NCI-H226 (cell line): ENCODE measurements around the gene TRPC4AP.
"Not testable (repeated sequence)": the region's sequence is repeated elsewhere in the genome, so short reads cannot be mapped to it uniquely, and the experiment has no call there.

Experiments used
- DNase-seq: peaks from one replicate; pipeline ENCODE4 v3.0.0-alpha.2; 2015

TRPC4AP gene

GRCh38 chr20:35092524-35093266 lies at the start of gene TRPC4AP:
Gene TRPC4AP (minus strand): TSS chr20:35092807. CDS start chr20:35092781, 26 bp downstream.
- peak; percentile 84 for DNase-seq

- DNase-seq, result no peak
Observed at GRCh38 chr20:35135867-35136586, 43.4 kb upstream of the TRPC4AP start.

GRCh38 chr20:35134880-35135279 lies 42.3 kb upstream of the TRPC4AP start:
- DNase-seq, result no peak

DNA sequence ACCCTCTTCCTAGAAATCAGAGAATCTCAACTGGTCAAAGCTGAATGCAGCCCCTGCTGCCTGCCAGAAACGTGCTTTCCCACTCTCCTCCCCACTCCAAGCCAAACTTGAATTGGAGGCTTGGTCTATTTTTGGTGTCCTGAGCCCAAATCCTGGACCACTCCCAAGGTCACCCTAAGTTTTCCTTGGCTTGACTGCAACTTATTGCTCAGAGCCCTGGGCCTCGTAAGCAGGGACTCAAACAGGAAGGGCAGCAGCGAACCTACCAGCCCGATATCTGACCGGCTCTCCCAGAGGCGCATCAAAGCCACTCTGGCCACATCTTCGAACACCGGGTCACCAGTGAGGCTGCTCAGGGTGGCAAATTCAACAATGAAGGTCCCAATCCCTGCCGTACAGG lies 41.9 kb upstream of the TRPC4AP start:
- no peak for DNase-seq

- DNase-seq, result no peak
Observed at GRCh38 chr20:35133735-35134134, 41.1 kb upstream of the TRPC4AP start.

DNA sequence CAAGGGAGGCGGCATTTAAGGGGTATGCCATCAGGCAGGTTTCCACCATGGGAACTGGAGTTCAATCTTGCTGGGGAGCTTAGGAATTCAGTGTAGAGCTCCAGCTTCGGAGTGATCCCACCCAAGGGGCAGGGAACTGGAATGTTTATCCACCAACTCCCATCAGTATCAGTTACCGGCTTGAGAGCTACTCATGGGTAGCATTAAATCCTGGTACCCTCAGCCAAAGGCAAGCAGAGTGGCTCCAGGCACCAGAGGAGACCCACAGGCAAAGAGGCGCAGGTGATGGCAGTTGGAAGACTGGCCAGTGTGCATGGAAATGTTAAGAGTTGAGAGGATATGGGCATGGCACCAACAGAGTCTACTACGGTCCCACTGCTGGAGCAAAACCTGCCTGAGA lies 40.4 kb upstream of the TRPC4AP start:
- no peak for DNase-seq

GRCh38 chr20:35131934-35132333 lies 39.3 kb upstream of the TRPC4AP start:
- no peak for DNase-seq

DNA sequence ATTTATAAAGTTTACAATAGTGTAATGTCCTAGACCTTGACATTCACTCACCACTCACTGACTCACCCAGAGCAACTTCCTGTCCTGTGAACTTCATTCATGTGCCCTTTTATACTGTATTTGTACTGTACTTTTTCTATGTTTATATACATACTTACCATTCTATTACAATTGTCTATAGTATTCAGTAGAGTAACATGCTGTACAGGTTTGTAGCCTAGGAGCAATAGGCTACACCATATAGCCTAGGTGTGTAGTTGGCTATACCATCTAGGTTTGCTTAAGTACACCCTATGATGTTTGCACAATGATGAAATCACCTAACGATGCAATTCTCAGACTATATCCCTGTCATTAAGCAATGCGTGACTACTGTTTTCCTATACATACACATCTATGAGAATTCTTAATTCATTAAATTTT lies 37.1 kb upstream of the TRPC4AP start:
- DNase-seq, result peak; percentile 11

GRCh38 chr20:35125753-35126152 lies 33.1 kb upstream of the TRPC4AP start:
- no peak for DNase-seq

DNA sequence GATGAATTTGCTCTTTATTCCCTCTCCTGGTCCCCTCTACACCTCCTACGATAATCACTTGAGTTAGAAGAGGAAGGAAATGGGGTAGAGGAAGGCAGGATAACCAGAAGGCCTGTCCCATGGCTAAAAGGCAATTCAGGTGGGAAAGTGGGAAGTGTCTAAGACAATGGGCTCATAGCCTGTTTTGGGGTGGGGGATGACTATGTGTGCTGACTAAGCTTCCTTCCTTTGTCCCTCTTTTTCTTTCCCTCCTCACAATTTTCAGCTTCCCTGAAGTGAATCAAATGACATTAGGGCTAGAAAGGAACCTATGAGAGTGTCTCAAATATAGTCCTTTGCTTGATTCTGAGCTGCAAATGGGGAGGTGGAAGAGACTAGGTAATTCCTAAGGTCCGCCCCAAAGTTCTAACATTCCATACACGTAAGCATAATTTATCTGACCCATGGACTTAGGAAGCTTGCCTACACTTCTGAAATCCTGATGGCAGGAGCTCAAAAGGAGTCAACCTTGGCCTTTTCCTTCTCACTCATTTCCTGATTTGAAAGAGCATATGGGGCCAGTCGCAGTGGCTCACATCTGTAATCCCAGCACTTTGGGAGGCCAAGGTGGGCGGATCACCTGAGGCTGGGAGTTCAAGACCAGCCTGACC lies 30.3 kb upstream of the TRPC4AP start:
- DNase-seq, result no peak

DNA sequence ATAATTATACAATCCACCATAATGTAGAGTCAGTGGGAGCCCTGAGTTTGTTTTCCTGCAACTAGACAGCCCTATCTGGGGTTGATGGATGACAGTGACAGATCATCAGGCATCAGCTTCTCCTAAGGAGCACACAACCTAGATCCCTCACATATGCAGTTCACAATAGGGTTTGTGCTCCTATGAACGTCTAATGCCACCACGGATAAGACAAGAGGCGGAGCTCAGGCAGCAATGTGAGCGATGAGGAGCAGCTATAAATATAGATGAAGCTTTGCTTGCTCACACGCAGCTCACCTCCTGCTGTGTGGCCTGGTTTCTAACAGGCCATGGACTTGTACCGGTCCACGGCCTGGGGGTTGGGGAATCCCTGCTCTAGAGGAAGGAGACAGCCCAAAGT lies 28.6 kb upstream of the TRPC4AP start:
- no peak for DNase-seq

GRCh38 chr20:35120012-35120701 lies 27.6 kb upstream of the TRPC4AP start:
- peak; percentile 90 for DNase-seq

DNA sequence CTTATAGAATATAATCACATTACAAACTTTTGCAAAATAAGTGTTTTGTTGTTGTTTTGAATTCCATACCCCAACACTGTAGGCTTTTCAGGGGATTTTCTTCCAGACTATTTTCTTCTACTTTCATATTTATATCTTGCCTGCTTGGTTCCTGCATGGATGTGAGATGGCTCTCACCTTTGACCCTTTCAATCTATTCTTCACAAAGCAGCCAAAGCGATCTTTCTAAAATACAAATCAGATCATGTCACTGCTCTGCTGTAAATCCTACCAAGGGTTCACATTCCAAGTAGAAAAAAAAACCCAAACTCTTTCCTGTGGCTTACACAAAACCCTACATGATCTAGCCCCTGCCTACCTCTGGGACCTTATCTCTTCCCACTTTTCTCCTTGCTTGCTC lies 25.0 kb upstream of the TRPC4AP start:
- DNase-seq, result no peak

DNA sequence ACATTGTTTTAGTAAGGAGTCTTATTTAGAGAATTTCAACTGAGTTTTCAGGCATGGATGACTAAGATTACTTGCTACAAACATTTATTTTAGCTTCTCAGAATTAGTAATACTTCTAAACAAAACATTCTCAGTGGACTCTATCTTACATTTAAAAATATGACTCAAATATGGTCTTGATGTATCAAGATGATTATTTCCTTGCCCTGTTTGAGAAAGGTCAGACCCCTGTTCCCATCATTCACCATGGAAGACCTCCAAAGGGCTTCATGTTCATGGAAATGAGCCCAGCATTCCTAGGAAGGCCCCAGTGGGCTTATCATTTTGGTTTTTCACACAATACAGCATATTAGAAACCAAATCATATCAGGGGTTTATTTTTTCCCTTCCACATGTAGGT lies 24.6 kb upstream of the TRPC4AP start:
- no peak for DNase-seq

DNA sequence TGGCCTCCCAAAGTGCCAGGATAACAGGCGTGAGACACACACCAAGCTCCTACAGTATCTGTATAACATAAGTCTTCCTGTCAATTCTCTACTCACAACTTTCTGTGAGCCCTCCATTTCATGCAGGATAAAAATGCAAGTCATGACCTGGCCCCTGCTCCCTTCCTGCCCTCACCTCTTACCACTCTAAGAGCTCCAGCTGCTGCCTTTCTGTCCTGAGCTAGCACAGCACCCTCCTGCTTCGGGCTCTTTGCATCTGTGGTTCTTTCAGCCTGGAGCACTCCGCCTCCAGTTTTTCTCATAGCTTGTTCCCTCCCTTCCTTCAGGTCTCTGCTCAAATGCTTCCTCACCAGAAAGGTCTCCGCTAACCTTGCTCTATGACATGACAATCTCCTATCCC lies 23.7 kb upstream of the TRPC4AP start:
- DNase-seq, result no peak

GRCh38 chr20:35115606-35116005 lies 23.0 kb upstream of the TRPC4AP start:
- DNase-seq, result no peak

GRCh38 chr20:35112276-35112675 lies 19.7 kb upstream of the TRPC4AP start:
- DNase-seq, result not testable (repeated sequence)

- DNase-seq, result peak; percentile 86
Observed at GRCh38 chr20:35111141-35111888, 18.7 kb upstream of the TRPC4AP start.

DNA sequence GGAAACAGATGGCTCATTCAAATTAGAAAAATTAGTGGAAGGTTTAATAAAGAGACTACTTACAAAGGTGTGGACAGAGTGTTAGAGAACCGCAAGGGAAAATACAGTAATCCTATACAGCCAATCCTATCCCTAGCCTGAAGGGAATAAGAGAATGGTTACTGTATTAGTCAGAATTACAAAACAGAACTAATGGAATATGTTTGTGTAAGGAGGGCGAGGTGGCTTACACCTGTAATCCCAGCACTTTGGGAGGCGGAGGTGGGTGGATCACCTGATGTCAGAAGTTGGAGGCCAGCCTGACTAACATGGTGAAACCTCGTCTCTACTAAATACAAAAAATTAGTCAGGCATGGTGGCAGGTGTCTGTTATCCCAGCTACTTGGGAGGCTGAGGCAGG lies 16.3 kb upstream of the TRPC4AP start:
- no peak for DNase-seq

- no peak for DNase-seq
Observed at GRCh38 chr20:35106827-35107380, 14.3 kb upstream of the TRPC4AP start.

- no peak for DNase-seq
Observed at GRCh38 chr20:35104685-35105295, 12.2 kb upstream of the TRPC4AP start.

DNA sequence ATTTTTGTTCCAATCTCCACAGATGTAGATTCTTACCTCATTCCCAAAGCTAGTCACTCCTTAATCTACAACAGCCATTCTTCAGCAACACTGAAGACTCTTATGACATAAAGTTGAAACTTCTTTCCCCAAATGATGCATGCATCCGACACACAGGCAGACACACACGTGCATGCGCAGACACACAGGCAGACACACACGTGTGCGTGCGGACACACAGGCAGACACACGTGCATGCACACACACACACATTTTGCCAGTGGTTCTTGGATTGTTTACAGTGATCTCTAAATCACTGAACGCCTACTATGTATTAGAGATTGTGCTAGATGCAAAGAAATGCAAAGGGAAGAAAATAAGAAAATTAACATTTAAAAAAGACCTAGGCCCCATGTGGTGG lies 9.0 kb upstream of the TRPC4AP start:
- no peak for DNase-seq
